Measurements from ENCODE around the gene PASK. TPM values are rescaled to one million over a fixed set of nuclear protein-coding genes. Genes with fewer than 3 reads are reported as not detected.
A peak's percentile ranks its signal among the peaks of the same experiment; 100 is the strongest.
"Not testable (repeated sequence)": the region's sequence is repeated elsewhere in the genome, so short reads cannot be mapped to it uniquely, and the experiment has no call there.

Gene PASK
- total RNA-seq = 16.9 TPM

GRCh38 chr2:241148891-241149674, at the start of gene PASK:
TSS of gene PASK (minus strand) at chr2:241149472. CDS start at chr2:241143032, 6,440 bp downstream.
- peak; percentile 95 for DNase-seq (ENCODE audit: low spot score)

- no peak for DNase-seq (ENCODE audit: low spot score)
These were observed 49.4 kb upstream of the PASK start for GRCh38 chr2:241198381-241199279.

- no peak for DNase-seq (ENCODE audit: low spot score)
These were observed 48.7 kb upstream of the PASK start for GRCh38 chr2:241197947-241198346.

- not testable (repeated sequence) for DNase-seq (ENCODE audit: low spot score)
These were observed 48.0 kb upstream of the PASK start for GRCh38 chr2:241197246-241197645.

GRCh38 chr2:241195506-241196130, 46.3 kb upstream of the PASK start:
- no peak for DNase-seq (ENCODE audit: low spot score)

GRCh38 chr2:241194811-241195210, 45.5 kb upstream of the PASK start:
- DNase-seq (ENCODE audit: low spot score) = no peak

- DNase-seq (ENCODE audit: low spot score) = no peak
These were observed 44.0 kb upstream of the PASK start for GRCh38 chr2:241193271-241193670.

GRCh38 chr2:241191081-241191480, 41.8 kb upstream of the PASK start:
- no peak for DNase-seq (ENCODE audit: low spot score)

GRCh38 chr2:241190291-241190981, 41.2 kb upstream of the PASK start:
- no peak for DNase-seq (ENCODE audit: low spot score)

GRCh38 chr2:241189856-241190201, 40.6 kb upstream of the PASK start:
- DNase-seq (ENCODE audit: low spot score) = no peak

- no peak for DNase-seq (ENCODE audit: low spot score)
These were observed 40.0 kb upstream of the PASK start for GRCh38 chr2:241189093-241189855.

- DNase-seq (ENCODE audit: low spot score) = no peak
These were observed 39.3 kb upstream of the PASK start, which contains the start of gene ANO7 for GRCh38 chr2:241188361-241189092. TSS of gene ANO7 (plus strand) at chr2:241188677. CDS start at chr2:241190064, 1,387 bp downstream.

- DNase-seq (ENCODE audit: low spot score) = no peak
These were observed 38.6 kb upstream of the PASK start for GRCh38 chr2:241187918-241188234.

- DNase-seq (ENCODE audit: low spot score) = no peak
These were observed 38.0 kb upstream of the PASK start for GRCh38 chr2:241187101-241187917.

GRCh38 chr2:241185961-241186360, 36.7 kb upstream of the PASK start:
- DNase-seq (ENCODE audit: low spot score) = no peak

- no peak for DNase-seq (ENCODE audit: low spot score)
These were observed 35.6 kb upstream of the PASK start for GRCh38 chr2:241184901-241185300.

- DNase-seq (ENCODE audit: low spot score) = no peak
These were observed 33.9 kb upstream of the PASK start for GRCh38 chr2:241183221-241183620.

GRCh38 chr2:241182531-241183133, 33.4 kb upstream of the PASK start:
- no peak for DNase-seq (ENCODE audit: low spot score)

GRCh38 chr2:241182126-241182525, 32.9 kb upstream of the PASK start:
- no peak for DNase-seq (ENCODE audit: low spot score)
